Astrocyte (in vitro differentiated cells and primary cell): Measurements from ENCODE around the gene UHRF1.

Experiments used
- CTCF ChIP-seq: IDR thresholded peaks from 2 replicates; pipeline ENCODE4 v1.5.1; 2011; ENCODE audit warnings: low read depth, mild to moderate bottlenecking, inconsistent platforms, low read length, moderate library complexity; ENCODE audit not compliant: insufficient read depth
- EZH2 ChIP-seq: IDR thresholded peaks from 2 replicates; pipeline ENCODE4 v1.6.1; 2012; ENCODE audit warnings: mild to moderate bottlenecking, low read length, inconsistent platforms; ENCODE audit not compliant: insufficient read depth

- TF ChIP-seq CTCF, result no peak
- TF ChIP-seq EZH2, result no peak
Measured at GRCh38 chr19:4908360-4908759, 941 bp upstream of the UHRF1 start.
